ENCODE results near the gene PID1.

The PID1 gene

DNA sequence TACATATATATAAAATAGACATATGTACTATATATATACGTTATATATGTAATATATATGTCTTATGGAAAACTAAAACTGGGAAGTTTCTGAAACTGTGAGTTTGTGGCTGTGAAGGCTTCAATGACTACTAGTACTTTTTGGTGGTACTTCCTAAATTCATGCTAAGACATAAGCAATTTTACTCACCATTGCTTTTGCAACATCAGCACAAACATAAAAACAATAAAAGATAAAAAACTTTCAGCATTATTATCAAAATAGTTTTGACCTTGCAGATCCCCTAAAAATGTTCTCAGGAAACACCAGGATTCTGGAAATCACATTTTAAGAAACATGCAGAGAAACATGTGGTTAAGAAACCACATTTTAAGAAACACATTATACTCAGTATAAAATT lies 269.9 kb downstream of the PID1 start:
- TF ChIP-seq YY1 (IDR thresholded peaks at IDR 0.05; ENCODE audit: insufficient read depth, insufficient read length) (no peak), SUZ12 (IDR thresholded peaks at IDR 0.05; ENCODE audit: extremely low read depth, insufficient read depth, insufficient read length) (no peak), ZNF274 (IDR thresholded peaks at IDR 0.05; ENCODE audit: low read depth, low read length) (no peak)
- no peak overlapping the region for H3K9ac ChIP-seq (ENCODE audit: insufficient read length, low read depth)
- H3K9me3 ChIP-seq (ENCODE audit: insufficient read depth, low read length) = peaks cover 23% of the 10 kb centered on the region
- no peaks in the 10 kb centered on the region for H3K36me3 ChIP-seq (ENCODE audit: insufficient read depth, insufficient read length, low read length)
- H3K4me3 ChIP-seq (ENCODE audit: insufficient read length, low read depth) = no peak overlapping the region
- H3K4me1 ChIP-seq (ENCODE audit: insufficient read depth, insufficient read length) = no peaks in the 10 kb centered on the region
- no peak for DNase-seq (ENCODE audit: low read depth, low spot score)
- no peaks in the 10 kb centered on the region for H3K27me3 ChIP-seq (ENCODE audit: insufficient read depth, insufficient read length)

DNA sequence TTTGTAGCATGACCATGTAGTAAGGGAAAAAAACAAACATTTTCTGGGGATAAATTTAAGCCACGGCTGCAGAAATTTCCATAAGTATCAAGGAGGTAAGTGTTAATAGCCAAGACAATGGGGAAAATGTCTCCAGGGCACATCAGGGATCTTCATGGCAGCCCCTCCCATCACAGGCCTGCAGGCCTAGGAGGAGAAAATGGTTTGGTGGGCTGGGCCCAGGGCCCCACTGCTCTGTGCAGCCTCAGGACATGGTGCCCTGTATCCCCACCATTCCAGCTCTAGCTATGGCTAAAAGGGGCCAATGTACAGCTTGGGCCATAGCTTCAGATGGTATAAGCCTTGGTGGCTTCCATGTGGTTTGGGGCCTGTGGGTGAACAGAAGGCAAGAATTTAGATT lies 271.8 kb downstream of the PID1 start:
- H3K9ac ChIP-seq (ENCODE audit: insufficient read length, low read depth) = no peak overlapping the region
- peaks cover 23% of the 10 kb centered on the region for H3K9me3 ChIP-seq (ENCODE audit: insufficient read depth, low read length)
- H3K4me3 ChIP-seq (ENCODE audit: insufficient read length, low read depth) = no peak overlapping the region
- DNase-seq (ENCODE audit: low read depth, low spot score) = no peak
- H3K36me3 ChIP-seq (ENCODE audit: insufficient read depth, insufficient read length, low read length) = no peaks in the 10 kb centered on the region
- no peak for TF ChIP-seq ZNF274 (IDR thresholded peaks at IDR 0.05; ENCODE audit: low read depth, low read length)
- no peak for TF ChIP-seq YY1 (IDR thresholded peaks at IDR 0.05; ENCODE audit: insufficient read depth, insufficient read length)
- no peak for TF ChIP-seq SUZ12 (IDR thresholded peaks at IDR 0.05; ENCODE audit: extremely low read depth, insufficient read depth, insufficient read length)
- H3K27me3 ChIP-seq (ENCODE audit: insufficient read depth, insufficient read length) = no peaks in the 10 kb centered on the region
- H3K4me1 ChIP-seq (ENCODE audit: insufficient read depth, insufficient read length) = no peaks in the 10 kb centered on the region

DNA sequence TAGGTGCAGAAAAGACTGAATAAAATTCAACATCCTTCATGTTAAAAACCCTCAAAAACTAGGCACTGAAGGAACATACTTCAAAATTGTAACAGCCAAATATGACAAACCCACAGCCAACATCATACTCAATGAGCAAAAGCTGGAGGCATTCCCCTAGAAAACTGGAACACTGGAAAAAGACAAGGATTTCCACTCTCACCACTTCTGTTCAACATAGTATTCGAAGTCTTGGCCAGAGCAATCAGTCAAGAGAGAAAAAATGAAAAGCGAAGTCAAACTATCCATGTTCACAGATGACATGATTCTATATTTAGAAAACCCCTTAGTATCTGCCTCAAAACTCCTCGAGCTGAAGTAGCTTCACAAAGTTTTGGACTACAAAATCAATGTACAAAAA lies 282.3 kb downstream of the PID1 start:
- Histone ChIP-seq H3K4me3 (ENCODE audit: insufficient read length, low read depth) (no peak overlapping the region), H3K27me3 (ENCODE audit: insufficient read depth, insufficient read length) (no peaks in the 10 kb centered on the region), H3K4me1 (ENCODE audit: insufficient read depth, insufficient read length) (no peaks in the 10 kb centered on the region), H3K36me3 (ENCODE audit: insufficient read depth, insufficient read length, low read length) (no peaks in the 10 kb centered on the region), H3K9me3 (ENCODE audit: insufficient read depth, low read length) (peaks cover 20% of the 10 kb centered on the region), H3K9ac (ENCODE audit: insufficient read length, low read depth) (no peak overlapping the region)
- TF ChIP-seq YY1 (IDR thresholded peaks at IDR 0.05; ENCODE audit: insufficient read depth, insufficient read length) = no peak
- no peak for TF ChIP-seq ZNF274 (IDR thresholded peaks at IDR 0.05; ENCODE audit: low read depth, low read length)
- TF ChIP-seq SUZ12 (IDR thresholded peaks at IDR 0.05; ENCODE audit: extremely low read depth, insufficient read depth, insufficient read length) = no peak
- DNase-seq (ENCODE audit: low read depth, low spot score) = no peak

DNA sequence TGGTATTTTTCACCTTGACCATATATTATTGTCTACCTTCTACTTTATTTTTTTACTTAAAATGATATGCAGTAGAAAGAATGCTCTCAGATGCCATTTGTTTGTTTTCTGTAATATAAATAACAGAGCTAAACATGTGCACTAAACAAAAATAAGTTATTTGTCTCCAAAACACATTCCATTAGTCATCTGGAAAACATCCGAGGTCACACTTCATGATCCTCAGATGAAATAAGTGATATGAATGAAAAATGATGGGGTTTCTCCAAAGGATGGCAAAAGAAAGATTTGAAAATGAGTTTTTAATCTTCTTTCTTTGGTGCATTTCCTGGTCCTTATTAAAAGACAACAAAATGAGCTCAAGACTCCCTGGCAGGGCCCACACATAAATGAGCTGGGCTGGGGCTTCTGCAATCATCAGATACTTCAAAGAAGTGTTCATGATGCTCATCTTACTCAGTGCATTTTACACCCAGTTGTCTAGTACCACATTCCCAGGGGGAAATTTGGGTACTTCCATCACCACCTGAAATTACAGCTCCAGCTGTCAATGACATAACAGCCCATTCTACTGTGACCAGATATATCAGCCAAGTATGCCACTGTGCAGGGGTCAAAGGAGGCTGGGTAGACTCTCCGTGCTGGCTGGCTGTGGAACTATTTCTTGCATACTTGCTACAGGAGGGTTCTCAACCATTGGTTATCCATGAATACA lies 283.5 kb downstream of the PID1 start:
- no peaks in the 10 kb centered on the region for H3K36me3 ChIP-seq (ENCODE audit: insufficient read depth, insufficient read length, low read length)
- H3K4me1 ChIP-seq (ENCODE audit: insufficient read depth, insufficient read length) = no peaks in the 10 kb centered on the region
- H3K9me3 ChIP-seq (ENCODE audit: insufficient read depth, low read length) = peaks cover 13% of the 10 kb centered on the region
- DNase-seq (ENCODE audit: low read depth, low spot score) = no peak
- H3K27me3 ChIP-seq (ENCODE audit: insufficient read depth, insufficient read length) = no peaks in the 10 kb centered on the region
- no peak overlapping the region for H3K4me3 ChIP-seq (ENCODE audit: insufficient read length, low read depth)
- H3K9ac ChIP-seq (ENCODE audit: insufficient read length, low read depth) = no peak overlapping the region
- TF ChIP-seq SUZ12 (IDR thresholded peaks at IDR 0.05; ENCODE audit: extremely low read depth, insufficient read depth, insufficient read length) (no peak), YY1 (IDR thresholded peaks at IDR 0.05; ENCODE audit: insufficient read depth, insufficient read length) (no peak), ZNF274 (IDR thresholded peaks at IDR 0.05; ENCODE audit: low read depth, low read length) (no peak)

DNA sequence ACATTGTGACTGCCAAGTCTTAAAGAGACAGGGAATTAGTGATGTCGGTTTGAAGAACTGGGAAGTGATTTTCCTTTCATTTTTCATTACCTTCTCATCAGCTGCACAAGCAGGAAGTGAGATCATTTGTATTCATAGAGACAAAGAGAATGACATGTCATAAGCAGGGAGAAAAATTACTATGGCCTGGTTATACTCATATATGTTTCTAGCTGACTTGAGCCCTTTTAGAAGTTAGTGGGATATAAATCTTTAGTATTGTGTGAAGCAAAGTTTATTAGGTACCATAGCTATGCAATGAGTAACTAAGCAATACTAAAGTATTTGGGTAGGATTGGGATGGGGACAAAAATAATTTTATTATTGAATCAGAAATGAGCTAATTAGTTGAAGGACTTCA lies 284.1 kb downstream of the PID1 start:
- H3K9ac ChIP-seq (ENCODE audit: insufficient read length, low read depth) = no peak overlapping the region
- no peak overlapping the region for H3K4me3 ChIP-seq (ENCODE audit: insufficient read length, low read depth)
- TF ChIP-seq YY1 (IDR thresholded peaks at IDR 0.05; ENCODE audit: insufficient read depth, insufficient read length) = no peak
- no peak for TF ChIP-seq ZNF274 (IDR thresholded peaks at IDR 0.05; ENCODE audit: low read depth, low read length)
- no peak for TF ChIP-seq SUZ12 (IDR thresholded peaks at IDR 0.05; ENCODE audit: extremely low read depth, insufficient read depth, insufficient read length)
- H3K9me3 ChIP-seq (ENCODE audit: insufficient read depth, low read length) = peaks cover 7% of the 10 kb centered on the region
- no peak for DNase-seq (ENCODE audit: low read depth, low spot score)
- no peaks in the 10 kb centered on the region for H3K27me3 ChIP-seq (ENCODE audit: insufficient read depth, insufficient read length)
- H3K4me1 ChIP-seq (ENCODE audit: insufficient read depth, insufficient read length) = no peaks in the 10 kb centered on the region
- H3K36me3 ChIP-seq (ENCODE audit: insufficient read depth, insufficient read length, low read length) = no peaks in the 10 kb centered on the region

DNA sequence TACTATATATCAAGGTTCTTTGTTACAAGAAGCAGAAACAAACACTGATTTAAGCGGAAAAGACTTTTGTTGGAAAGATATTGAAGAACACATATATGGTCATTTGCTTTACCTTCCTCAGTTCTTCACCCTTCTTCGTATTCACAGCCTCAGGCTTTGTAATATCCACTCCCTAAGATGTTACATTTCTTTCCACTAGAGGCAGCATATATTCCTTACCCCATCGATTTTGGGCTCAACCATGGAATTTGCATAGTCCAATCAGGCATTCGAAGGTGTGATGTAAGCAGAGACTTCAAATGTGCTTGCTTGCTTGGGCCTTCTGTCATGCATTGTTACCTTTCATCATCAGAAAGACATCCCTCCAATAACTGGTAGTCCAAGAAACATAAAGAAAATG lies 287.4 kb downstream of the PID1 start:
- no peak for TF ChIP-seq SUZ12 (IDR thresholded peaks at IDR 0.05; ENCODE audit: extremely low read depth, insufficient read depth, insufficient read length)
- TF ChIP-seq ZNF274 (IDR thresholded peaks at IDR 0.05; ENCODE audit: low read depth, low read length) = no peak
- TF ChIP-seq YY1 (IDR thresholded peaks at IDR 0.05; ENCODE audit: insufficient read depth, insufficient read length) = no peak
- Histone ChIP-seq H3K9ac (ENCODE audit: insufficient read length, low read depth) (no peak overlapping the region), H3K4me1 (ENCODE audit: insufficient read depth, insufficient read length) (no peaks in the 10 kb centered on the region)

DNA sequence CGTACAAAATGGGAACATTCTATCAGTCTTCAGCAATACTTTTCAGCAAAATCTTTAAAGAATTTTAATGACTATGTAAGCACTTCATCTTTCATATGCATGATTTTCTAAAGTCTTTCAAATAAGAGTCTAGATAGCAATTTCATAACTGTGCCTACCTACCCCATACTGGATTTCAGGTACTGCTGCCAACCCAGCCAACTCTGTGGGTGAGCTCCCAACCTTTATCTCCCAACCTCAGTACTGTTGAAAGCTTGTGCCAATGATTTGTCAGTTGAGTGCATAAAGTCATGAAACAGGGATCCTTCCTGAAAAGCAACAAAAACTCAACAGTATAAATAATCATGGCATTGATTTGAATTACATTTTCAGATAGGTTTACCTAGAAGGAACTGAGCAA lies 296.9 kb downstream of the PID1 start:
- H3K4me1 ChIP-seq (ENCODE audit: insufficient read depth, insufficient read length) = no peaks in the 10 kb centered on the region
- TF ChIP-seq SUZ12 (IDR thresholded peaks at IDR 0.05; ENCODE audit: extremely low read depth, insufficient read depth, insufficient read length) = no peak
- TF ChIP-seq ZNF274 (IDR thresholded peaks at IDR 0.05; ENCODE audit: low read depth, low read length) = no peak
- no peak for TF ChIP-seq YY1 (IDR thresholded peaks at IDR 0.05; ENCODE audit: insufficient read depth, insufficient read length)
- no peaks in the 10 kb centered on the region for H3K36me3 ChIP-seq (ENCODE audit: insufficient read depth, insufficient read length, low read length)
- no peaks in the 10 kb centered on the region for H3K9me3 ChIP-seq (ENCODE audit: insufficient read depth, low read length)
- H3K9ac ChIP-seq (ENCODE audit: insufficient read length, low read depth) = no peak overlapping the region
- no peaks in the 10 kb centered on the region for H3K27me3 ChIP-seq (ENCODE audit: insufficient read depth, insufficient read length)
- DNase-seq (ENCODE audit: low read depth, low spot score) = no peak
- H3K4me3 ChIP-seq (ENCODE audit: insufficient read length, low read depth) = no peak overlapping the region

More for the DNA sequence above, 287.4 kb downstream of the PID1 start:
- Histone ChIP-seq H3K4me3 (ENCODE audit: insufficient read length, low read depth) (no peak overlapping the region), H3K27me3 (ENCODE audit: insufficient read depth, insufficient read length) (no peaks in the 10 kb centered on the region), H3K36me3 (ENCODE audit: insufficient read depth, insufficient read length, low read length) (no peaks in the 10 kb centered on the region), H3K9me3 (ENCODE audit: insufficient read depth, low read length) (no peaks in the 10 kb centered on the region; the same call in 1 of the 2 replicates)
- DNase-seq (ENCODE audit: low read depth, low spot score) = no peak
